ENCODE data around the gene IL17C. TPM values are rescaled to one million over a fixed set of nuclear protein-coding genes. Genes with fewer than 3 reads are reported as not detected.

IL17C gene
- total and polyA plus RNA-seq, 8 donors = not detected

GRCh38 chr16:88597856-88598491 is 40.4 kb upstream of the IL17C start:
- no peak for TF ChIP-seq CTCF (IDR thresholded peaks at IDR 0.05)
- ATAC-seq = no peak
- peak in 1 of 4 donors; percentile 67 for DNase-seq
- peaks cover 15 to 65% of the 10 kb centered on the region in 2 donors for H3K4me1 ChIP-seq
- H3K27ac ChIP-seq = peak overlapping the region in 1 of 2 donors; percentile 88
- no peak overlapping the region for H3K4me3 ChIP-seq
- no peaks in the 10 kb centered on the region for H3K9me3 ChIP-seq
- peaks cover 0 to 71% of the 10 kb centered on the region in 2 donors for H3K36me3 ChIP-seq
- intact Hi-C loops (cut with DNase I) = no loop called here
- H3K27me3 ChIP-seq = no peaks in the 10 kb centered on the region

GRCh38 chr16:88599092-88599733 is 39.2 kb upstream of the IL17C start:
- H3K27ac ChIP-seq = peak overlapping the region; percentile 65 to 88
- TF ChIP-seq CTCF (IDR thresholded peaks at IDR 0.05) = no peak
- no peaks in the 10 kb centered on the region for H3K27me3 ChIP-seq
- ATAC-seq (peak; percentile 54), DNase-seq (peak in 3 of 4 donors; percentile 21 to 88 (median 87))
- intact Hi-C loops (cut with DNase I) = no loop called here
- no peaks in the 10 kb centered on the region for H3K9me3 ChIP-seq
- H3K4me3 ChIP-seq = no peak overlapping the region
- H3K4me1 ChIP-seq = peaks cover 15 to 63% of the 10 kb centered on the region in 2 donors
- H3K36me3 ChIP-seq = peaks cover 0 to 66% of the 10 kb centered on the region in 2 donors

GRCh38 chr16:88599825-88600538 is 38.4 kb upstream of the IL17C start:
- intact Hi-C loops (cut with DNase I) = no loop called here

GRCh38 chr16:88600539-88600896 is 37.9 kb upstream of the IL17C start:
- Histone ChIP-seq H3K36me3 (peaks cover 0 to 70% of the 10 kb centered on the region in 2 donors), H3K27me3 (no peaks in the 10 kb centered on the region), H3K4me1 (peaks cover 15 to 68% of the 10 kb centered on the region in 2 donors), H3K27ac (peak overlapping the region in 1 of 2 donors; percentile 88), H3K9me3 (no peaks in the 10 kb centered on the region), H3K4me3 (no peak overlapping the region)
- intact Hi-C loops (cut with DNase I) = no loop called here
- ATAC-seq = no peak
- no peak for DNase-seq
- no peak for TF ChIP-seq CTCF (IDR thresholded peaks at IDR 0.05)

More at GRCh38 chr16:88599825-88600538, 38.4 kb upstream of the IL17C start:
- H3K4me3 ChIP-seq = no peak overlapping the region
- peak in 2 of 4 donors; percentile 68 to 80 for DNase-seq
- H3K9me3 ChIP-seq = no peaks in the 10 kb centered on the region
- no peak for TF ChIP-seq CTCF (IDR thresholded peaks at IDR 0.05)
- H3K27me3 ChIP-seq = no peaks in the 10 kb centered on the region
- H3K36me3 ChIP-seq = peaks cover 0 to 66% of the 10 kb centered on the region in 2 donors
- peak overlapping the region; percentile 65 to 88 for H3K27ac ChIP-seq
- peaks cover 15 to 65% of the 10 kb centered on the region in 2 donors for H3K4me1 ChIP-seq
- peak; percentile 45 for ATAC-seq
